Measurements from ENCODE around the gene RPL32.
"Not testable (repeated sequence)": the region's sequence is repeated elsewhere in the genome, so short reads cannot be mapped to it uniquely, and the experiment has no call there.

The RPL32 gene

GRCh38 chr3:12810013-12810780 lies 31.2 kb downstream of the RPL32 start:
- in situ Hi-C loops (cut with MboI; ENCODE audit: low sequenced_read_pairs) = no loop called here

DNA sequence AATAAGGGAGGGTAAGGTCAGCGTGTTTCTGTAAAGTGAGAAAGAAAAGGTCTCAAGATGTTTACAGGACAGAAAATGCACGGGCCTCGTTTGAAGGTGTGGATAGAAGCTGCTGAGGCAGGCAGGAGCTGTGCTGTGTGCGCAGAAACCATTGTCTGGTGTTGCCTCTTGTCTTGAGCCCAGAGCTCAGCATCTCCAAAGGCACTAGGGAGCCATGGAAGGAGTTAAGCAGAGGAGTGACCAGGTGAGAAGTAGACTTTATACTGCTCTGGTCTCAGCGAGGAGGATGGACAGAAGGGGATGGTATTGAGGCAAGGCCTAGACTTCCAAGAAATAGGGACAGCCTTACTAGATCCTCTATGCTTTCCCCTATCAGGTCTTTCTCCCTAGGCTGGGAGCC lies 31.9 kb downstream of the RPL32 start:
- in situ Hi-C loops (cut with MboI; ENCODE audit: low sequenced_read_pairs) = no loop called here

- in situ Hi-C loops (cut with MboI; ENCODE audit: low sequenced_read_pairs) = no loop called here
These were observed 32.4 kb downstream of the RPL32 start for GRCh38 chr3:12809001-12809400.

DNA sequence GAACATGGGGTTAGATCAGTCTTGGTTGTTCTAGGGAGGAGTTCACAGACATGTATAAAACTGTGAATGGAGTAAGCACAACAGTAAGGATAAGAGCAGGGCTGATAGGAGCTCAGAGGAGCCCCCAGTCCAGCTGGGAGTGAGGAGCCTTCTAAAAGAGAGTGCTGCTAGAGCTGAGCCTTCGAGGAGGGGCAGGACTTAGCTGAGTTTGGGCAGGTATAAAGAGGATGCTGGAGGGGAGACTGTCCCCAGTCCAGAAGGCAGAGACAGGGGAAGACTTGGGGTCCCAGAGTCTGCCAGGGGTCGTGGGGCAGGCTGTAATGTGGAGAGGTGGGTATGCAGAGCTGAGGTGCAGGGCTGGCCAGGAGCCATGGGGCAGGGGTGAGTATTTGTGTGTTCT lies 32.8 kb downstream of the RPL32 start:
- in situ Hi-C loops (cut with MboI; ENCODE audit: low sequenced_read_pairs) = no loop called here

DNA sequence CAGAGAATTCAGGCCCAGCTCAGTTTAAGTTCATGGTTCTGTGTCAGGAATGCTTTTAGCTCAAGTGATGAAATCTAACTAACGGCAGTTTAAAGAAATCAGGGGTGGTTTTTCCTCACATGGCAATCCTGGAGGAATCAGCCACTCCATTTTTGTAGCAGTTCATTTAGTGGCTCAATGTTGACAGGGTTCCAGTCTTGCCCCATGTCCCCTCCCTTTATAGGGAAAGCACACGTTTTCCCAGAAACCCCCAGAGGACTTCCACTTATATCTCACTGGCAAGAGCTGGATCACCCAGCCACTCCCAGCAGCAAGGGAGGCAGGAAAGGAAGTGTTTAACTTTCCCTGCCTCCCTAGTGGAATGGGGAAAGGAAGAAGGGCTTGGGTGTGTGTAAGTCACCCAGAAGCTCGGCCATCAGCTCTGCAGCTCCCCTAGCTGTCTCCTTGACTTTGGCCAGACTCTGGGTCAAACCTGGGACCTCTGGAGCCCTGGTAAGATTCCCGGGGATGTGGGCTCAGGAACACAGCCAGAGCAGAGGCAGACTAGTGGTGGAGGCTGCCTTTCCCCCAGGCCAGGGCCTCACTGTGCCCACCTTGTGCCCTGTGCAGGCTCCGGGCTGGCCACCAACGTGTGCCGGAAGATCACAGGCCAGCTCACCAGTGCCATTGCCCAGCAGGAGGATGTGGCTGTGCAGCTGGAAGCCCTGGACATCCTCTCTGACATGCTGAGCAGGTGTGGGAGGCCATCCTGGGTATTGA lies 33.6 kb downstream of the RPL32 start:
- in situ Hi-C loops (cut with MboI; ENCODE audit: low sequenced_read_pairs) = no loop called here

GRCh38 chr3:12807066-12807465 lies 34.3 kb downstream of the RPL32 start:
- in situ Hi-C loops (cut with MboI; ENCODE audit: low sequenced_read_pairs) = no loop called here

DNA sequence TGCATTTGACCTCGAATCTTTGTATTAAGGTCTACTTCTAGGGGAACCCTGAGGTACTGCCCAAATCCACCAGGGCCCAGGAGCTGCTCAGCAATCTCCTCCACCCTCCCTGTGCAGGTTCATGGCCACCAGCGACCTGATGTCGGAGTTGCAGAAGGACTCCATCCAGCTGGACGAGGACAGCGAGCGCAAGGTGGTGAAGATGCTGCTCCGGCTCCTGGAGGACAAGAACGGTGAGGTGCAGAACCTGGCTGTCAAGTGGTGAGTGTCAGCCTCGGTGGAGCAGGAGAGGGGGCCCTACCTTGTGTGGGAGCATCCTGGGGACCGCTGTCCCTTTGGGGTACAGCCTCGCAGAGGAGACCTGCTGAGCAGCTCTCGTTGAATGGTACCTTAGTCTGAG lies 38.0 kb downstream of the RPL32 start:
- in situ Hi-C loops (cut with MboI; ENCODE audit: low sequenced_read_pairs) = no loop called here

DNA sequence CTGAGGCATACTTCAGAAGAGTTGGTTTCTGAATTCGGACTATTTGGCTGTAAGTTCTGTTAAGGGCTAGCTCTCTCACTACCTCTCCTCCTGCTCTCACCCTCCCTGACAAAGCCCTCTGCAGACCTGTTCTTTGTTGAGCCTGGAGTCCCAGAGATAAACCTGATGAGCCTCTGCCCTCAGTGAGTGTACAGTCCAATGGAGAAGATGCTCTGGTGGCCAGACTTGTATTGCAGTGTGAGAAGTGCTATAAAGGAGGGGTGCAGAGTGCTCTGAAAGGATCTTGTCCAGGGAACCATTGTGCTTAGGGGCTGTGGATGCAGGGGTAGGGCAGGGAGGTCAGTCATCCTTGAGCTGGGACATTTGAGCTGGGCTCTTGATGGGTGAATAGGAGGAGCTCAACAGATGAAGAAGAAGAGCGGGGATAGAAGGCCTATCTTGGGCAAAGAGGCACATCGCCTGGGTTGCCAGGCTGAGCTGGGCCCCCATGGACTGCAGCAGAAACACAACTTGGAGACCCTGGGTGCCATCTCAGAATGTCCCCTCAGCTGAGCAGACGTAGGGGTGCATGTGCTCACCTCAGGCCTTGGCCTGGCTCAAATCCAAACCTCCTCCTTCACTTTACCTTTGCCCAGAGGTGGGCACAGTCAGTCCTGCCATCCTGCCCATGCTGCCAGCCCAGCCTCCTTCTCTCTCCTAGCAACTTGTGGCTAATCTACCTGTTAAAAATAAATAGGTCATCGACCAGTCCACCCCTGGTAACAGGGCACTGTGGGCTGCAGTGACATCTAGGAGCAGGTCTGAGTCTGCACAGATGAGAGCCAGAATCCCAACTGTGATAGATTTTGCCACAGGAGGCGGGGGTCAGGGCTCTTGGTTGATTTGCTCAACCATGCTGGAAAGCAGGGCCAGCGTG lies 41.6 kb downstream of the RPL32 start:
- in situ Hi-C loops (cut with MboI; ENCODE audit: low sequenced_read_pairs) = no loop called here

DNA sequence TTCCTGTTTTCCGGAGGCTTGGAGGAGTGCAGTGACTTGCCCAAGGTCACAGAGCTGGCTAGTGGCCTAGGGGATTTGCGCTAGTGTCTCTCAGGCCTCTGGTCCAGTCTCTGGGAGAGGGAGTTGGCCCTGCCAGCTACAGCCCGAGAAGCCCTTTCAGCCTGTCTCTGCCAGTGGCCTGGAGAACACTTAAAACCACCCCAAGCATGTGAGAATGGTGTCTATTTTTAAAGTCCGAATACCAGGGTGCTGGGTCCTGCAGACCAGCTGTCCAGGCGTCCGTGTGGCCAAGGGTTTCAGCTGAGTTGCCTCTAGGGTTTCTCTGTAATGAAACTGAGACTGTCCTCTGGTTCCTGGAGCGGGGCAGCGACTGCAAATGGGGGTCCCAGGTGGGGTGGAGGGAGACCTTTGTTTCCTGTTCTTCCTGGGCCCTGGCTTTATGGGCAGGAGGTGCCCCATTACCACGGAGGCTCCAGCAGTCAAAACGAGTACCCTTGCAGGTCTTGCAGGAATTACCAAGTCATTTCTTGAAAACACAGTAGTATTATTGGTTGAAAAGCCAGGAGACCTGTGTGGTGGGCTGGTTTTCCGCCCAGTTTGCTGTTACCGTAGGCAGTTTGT lies 42.7 kb downstream of the RPL32 start:
- in situ Hi-C loops (cut with MboI; ENCODE audit: low sequenced_read_pairs) = no loop called here

DNA sequence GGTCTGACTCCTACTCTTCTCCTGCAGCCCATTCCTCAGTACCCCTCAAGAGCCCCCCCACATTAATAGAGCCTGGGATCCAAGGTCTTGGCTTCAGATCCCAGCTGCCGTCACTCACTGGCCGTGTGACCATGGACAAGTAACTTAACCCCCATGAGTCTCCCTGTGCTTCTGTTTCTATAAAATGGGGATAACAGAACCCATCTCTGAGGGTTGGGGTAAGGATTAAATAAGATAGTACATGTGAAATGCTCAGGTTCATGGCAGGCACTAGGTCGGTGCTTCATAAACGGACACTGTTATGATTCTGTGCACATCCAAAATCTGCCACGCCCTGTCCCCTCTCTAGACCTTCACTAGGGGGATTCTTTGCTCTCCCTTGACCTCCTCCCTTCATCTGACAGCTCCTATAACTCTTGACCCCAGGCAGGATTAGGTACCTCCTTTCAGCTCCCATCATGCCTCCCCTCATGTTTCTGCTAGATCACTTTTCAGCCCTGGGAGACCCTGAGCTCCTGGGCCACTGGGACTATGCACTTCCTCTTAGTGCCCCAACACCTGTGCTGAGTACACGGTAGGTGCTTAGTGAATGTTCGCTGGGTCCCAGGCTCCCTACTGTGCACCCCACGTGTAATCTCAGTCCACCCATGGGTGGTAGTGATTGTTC lies 43.3 kb downstream of the RPL32 start:
- in situ Hi-C loops (cut with MboI; ENCODE audit: low sequenced_read_pairs) = no loop called here

- in situ Hi-C loops (cut with MboI; ENCODE audit: low sequenced_read_pairs) = no loop called here
These were observed 44.1 kb downstream of the RPL32 start for GRCh38 chr3:12797124-12797891.

GRCh38 chr3:12796171-12797123 lies 44.9 kb downstream of the RPL32 start, which contains the start of gene CAND2:
TSS of gene CAND2 (plus strand) at chr3:12796680. CDS start at chr3:12796721, 41 bp downstream.
- in situ Hi-C loops (cut with MboI; ENCODE audit: low sequenced_read_pairs) = no loop called here

GRCh38 chr3:12793701-12794100 lies 47.7 kb downstream of the RPL32 start:
- in situ Hi-C loops (cut with MboI; ENCODE audit: low sequenced_read_pairs) = no loop called here

DNA sequence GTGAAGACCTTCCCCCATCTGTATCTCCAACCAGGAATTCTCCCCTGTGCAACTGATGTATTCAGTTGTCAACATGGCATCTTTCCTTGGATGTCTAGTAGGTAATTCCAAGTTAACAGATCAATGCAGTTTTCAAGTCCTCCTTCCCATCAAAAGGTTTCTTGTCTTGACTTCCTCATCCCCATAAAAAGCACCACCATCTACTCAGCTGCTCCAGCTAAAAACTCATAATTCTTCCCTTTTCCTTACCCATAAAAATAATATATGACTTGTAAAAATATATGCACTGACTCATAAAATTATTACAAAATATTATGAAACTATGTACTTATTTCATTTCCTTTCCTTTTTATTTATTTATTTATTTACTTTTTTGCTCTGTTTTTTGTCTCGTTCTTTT lies 49.9 kb downstream of the RPL32 start:
- in situ Hi-C loops (cut with MboI; ENCODE audit: low sequenced_read_pairs) = no loop called here

DNA sequence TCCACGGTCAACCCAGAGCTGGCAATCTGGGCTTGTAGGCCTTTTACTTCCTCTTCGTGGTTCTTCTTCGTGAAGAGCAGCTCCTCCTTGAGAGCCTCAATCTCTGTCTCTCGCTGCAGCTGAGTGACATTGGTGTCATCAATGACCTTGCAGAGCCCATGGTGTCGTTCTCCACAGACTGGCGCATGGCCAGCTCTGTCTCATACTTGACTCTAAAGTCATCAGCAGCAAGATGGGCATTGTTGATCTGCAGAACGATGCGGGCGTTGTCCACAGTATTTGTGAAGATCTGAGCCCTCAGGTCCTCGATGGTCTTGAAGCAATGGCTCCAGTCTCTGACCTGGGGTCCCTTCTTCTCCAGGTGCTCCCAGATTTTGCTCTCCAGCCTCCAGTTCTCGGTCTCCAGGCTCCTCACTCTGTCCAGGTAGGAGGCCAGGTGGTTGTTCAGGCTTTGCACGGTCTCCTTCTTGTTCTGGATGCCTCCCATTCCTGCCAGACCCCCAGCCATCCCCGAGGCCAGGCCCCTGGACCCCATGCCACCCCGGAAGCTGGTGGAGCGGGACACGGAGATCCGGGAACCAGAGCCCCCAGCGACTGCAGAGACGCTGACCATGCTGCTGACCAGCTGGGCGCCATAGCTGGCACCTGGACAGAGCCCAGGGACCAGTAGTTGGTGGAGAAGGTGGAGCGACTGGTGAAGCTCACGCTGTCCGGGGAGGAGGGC lies 53.2 kb downstream of the RPL32 start:
- in situ Hi-C loops (cut with MboI; ENCODE audit: low sequenced_read_pairs) = not testable (repeated sequence)

GRCh38 chr3:12787346-12787745 lies 54.0 kb downstream of the RPL32 start:
- in situ Hi-C loops (cut with MboI; ENCODE audit: low sequenced_read_pairs) = not testable (repeated sequence)

- in situ Hi-C loops (cut with MboI; ENCODE audit: low sequenced_read_pairs) = no loop called here
These were observed 56.3 kb downstream of the RPL32 start for GRCh38 chr3:12785096-12785495.
